Measurements from ENCODE around the gene MRPL44. TPM values are rescaled to one million over a fixed set of nuclear protein-coding genes. Genes with fewer than 3 reads are reported as not detected.

Gene MRPL44
- total RNA-seq, 1 experiment from 2014 or later, result 66.4 TPM

DNA sequence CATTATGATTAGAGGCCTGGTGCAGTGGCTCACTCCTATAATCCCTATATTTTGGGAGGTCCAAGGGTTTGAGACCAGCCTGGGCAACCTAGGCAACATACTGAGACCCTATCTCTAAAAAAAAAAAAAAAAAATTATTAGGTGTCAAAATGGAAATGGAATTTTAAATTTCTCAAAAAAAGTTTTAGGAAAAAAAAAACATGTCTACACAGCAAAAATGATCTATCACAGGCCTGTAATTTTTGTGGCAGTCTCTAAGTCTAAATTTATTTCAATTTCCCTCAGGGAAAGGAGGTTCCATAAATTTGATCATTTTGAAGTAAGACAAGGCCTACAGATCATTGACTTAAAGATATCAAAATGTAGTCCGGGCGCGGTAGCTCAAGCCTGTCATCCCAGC, 16.3 kb downstream of the MRPL44 start:
- TF ChIP-seq, protein P1, sequence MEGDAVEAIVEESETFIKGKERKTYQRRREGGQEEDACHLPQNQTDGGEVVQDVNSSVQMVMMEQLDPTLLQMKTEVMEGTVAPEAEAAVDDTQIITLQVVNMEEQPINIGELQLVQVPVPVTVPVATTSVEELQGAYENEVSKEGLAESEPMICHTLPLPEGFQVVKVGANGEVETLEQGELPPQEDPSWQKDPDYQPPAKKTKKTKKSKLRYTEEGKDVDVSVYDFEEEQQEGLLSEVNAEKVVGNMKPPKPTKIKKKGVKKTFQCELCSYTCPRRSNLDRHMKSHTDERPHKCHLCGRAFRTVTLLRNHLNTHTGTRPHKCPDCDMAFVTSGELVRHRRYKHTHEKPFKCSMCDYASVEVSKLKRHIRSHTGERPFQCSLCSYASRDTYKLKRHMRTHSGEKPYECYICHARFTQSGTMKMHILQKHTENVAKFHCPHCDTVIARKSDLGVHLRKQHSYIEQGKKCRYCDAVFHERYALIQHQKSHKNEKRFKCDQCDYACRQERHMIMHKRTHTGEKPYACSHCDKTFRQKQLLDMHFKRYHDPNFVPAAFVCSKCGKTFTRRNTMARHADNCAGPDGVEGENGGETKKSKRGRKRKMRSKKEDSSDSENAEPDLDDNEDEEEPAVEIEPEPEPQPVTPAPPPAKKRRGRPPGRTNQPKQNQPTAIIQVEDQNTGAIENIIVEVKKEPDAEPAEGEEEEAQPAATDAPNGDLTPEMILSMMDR (conservative IDR thresholded peaks at IDR 0.05), result no peak
- no peak for TF ChIP-seq EZH2 (IDR thresholded peaks at IDR 0.05; ENCODE audit: low read depth)
- H3K4me1 ChIP-seq (replicated peaks; ENCODE audit: insufficient read depth), result no peaks in the 10 kb centered on the region
- CTCF ChIA-PET, result interaction anchor here (0.6 kb wide), 1 partner anchor 20 kb away, joined by 3 read pairs; no protein-coding TSS in a partner anchor
- no peak for DNase-seq
- H2AFZ ChIP-seq, result no peak overlapping the region
- no peak overlapping the region for H3K27ac ChIP-seq
- H3K4me2 ChIP-seq, result no peak overlapping the region
- POLR2A ChIA-PET (ENCODE audit: unreplicated experiment), result no interaction called here
- H3K36me3 ChIP-seq (ENCODE audit: low read depth), result no peaks in the 10 kb centered on the region
- no TSS peak for BruUV-seq (replicated peaks)
- intact Hi-C loops (cut with micrococcal nuclease; ENCODE audit: unreplicated experiment), result loop anchor here (10.0 kb wide), 1 partner anchor 1031 kb away; no protein-coding TSS in a partner anchor
- no peaks in the 10 kb centered on the region for H3K79me2 ChIP-seq (ENCODE audit: low read depth)
- H3K4me3 ChIP-seq, result no peak overlapping the region
- H4K20me1 ChIP-seq (ENCODE audit: insufficient read depth), result no peaks in the 10 kb centered on the region
- no peaks in the 10 kb centered on the region for H3K9me3 ChIP-seq (ENCODE audit: insufficient read depth, low read depth)
- H3F3A ChIP-seq (ENCODE audit: insufficient read depth, low read depth), result peaks cover 9% of the 10 kb centered on the region
- H3K9me2 ChIP-seq (ENCODE audit: insufficient read depth), result no peaks in the 10 kb centered on the region
- no peaks in the 10 kb centered on the region for H3K27me3 ChIP-seq (ENCODE audit: insufficient read depth, low read depth)

DNA sequence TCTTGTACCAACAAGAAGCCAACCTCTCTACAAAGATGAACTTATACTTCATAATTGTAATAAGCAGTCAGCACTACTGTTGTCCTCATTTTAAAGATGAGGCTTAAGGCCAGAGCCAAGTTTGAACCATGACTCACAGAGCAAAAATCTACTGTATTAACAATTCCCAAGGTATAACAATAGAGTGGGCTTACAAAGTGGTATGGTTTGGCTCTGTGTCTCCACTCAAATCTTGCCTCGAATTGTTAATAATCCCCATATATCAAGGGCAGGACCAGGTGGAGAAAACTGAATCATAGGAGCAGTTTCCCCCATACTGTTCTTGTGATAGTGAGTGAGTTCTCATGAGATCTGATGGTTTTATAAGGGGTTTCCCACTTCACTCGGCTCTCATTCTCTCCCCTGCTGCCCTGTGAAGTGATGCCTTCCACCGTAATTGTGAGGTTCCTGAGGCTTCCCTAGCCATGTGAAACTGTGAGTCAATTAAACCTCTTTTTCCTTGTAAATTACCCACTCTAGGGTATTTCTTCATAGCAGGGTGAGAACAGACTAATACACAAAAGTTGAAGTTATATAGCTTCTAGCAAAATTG, 19.5 kb downstream of the MRPL44 start:
- Histone ChIP-seq H4K20me1 (ENCODE audit: insufficient read depth) (no peaks in the 10 kb centered on the region), H3F3A (ENCODE audit: insufficient read depth, low read depth) (no peaks in the 10 kb centered on the region; the same call in 1 of the 2 replicates), H3K4me2 (no peak overlapping the region), H3K4me1 (replicated peaks; ENCODE audit: insufficient read depth) (no peaks in the 10 kb centered on the region), H3K4me3 (no peak overlapping the region), H3K9me2 (ENCODE audit: insufficient read depth) (no peaks in the 10 kb centered on the region), H3K36me3 (ENCODE audit: low read depth) (no peaks in the 10 kb centered on the region; the same call in 1 of the 2 replicates), H3K79me2 (ENCODE audit: low read depth) (no peaks in the 10 kb centered on the region), H3K27me3 (ENCODE audit: insufficient read depth, low read depth) (no peaks in the 10 kb centered on the region), H2AFZ (no peak overlapping the region), H3K27ac (no peak overlapping the region), H3K9me3 (ENCODE audit: insufficient read depth, low read depth) (no peaks in the 10 kb centered on the region)
- no TSS peak for BruUV-seq (replicated peaks)
- DNase-seq, result no peak
- TF ChIP-seq, protein P1 (conservative IDR thresholded peaks at IDR 0.05), result no peak
- TF ChIP-seq EZH2 (IDR thresholded peaks at IDR 0.05; ENCODE audit: low read depth), result no peak
- ChIA-PET POLR2A (ENCODE audit: unreplicated experiment) (interaction anchor here (0.7 kb wide), 1 partner anchor 1037 kb away, joined by 4 read pairs; no protein-coding TSS in a partner anchor), CTCF (no interaction called here)
- intact Hi-C loops (cut with micrococcal nuclease; ENCODE audit: unreplicated experiment), result loop anchor here (10.0 kb wide), 1 partner anchor 1028 kb away; no protein-coding TSS in a partner anchor

DNA sequence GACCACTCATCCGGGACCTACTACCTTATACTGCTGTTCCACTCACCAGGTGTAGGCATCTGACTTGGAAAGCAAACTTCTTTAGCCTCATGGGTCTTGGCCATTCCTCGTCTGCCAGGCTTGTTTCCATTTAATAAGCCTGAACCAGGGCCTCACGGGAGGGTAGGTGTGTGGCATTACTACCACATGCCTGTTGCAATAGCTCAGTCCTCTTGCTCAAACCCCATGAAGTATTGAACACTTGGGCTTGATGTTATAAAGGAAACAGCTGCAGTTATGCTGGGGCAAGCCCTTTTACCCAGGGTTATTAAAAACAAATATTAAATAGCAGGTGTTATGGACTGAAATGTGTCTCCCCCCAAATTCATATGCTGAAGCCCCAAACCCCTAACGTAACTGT, 21.2 kb downstream of the MRPL44 start:
- H3K4me2 ChIP-seq, result no peak overlapping the region
- no peaks in the 10 kb centered on the region for H3K4me1 ChIP-seq (replicated peaks; ENCODE audit: insufficient read depth)
- intact Hi-C loops (cut with micrococcal nuclease; ENCODE audit: unreplicated experiment), result loop anchor here (10.0 kb wide), 1 partner anchor 1026 kb away; no protein-coding TSS in a partner anchor
- H3K27me3 ChIP-seq (ENCODE audit: insufficient read depth, low read depth), result no peaks in the 10 kb centered on the region
- no peak overlapping the region for H2AFZ ChIP-seq
- POLR2A ChIA-PET (ENCODE audit: unreplicated experiment), result no interaction called here
- H3F3A ChIP-seq (ENCODE audit: insufficient read depth, low read depth), result no peaks in the 10 kb centered on the region; the same call in 1 of the 2 replicates
- H3K36me3 ChIP-seq (ENCODE audit: low read depth), result peaks cover 4% of the 10 kb centered on the region
- no peak for TF ChIP-seq EZH2 (IDR thresholded peaks at IDR 0.05; ENCODE audit: low read depth)
- TF ChIP-seq, protein P1 (conservative IDR thresholded peaks at IDR 0.05), result no peak
- no peak overlapping the region for H3K27ac ChIP-seq
- H3K79me2 ChIP-seq (ENCODE audit: low read depth), result no peaks in the 10 kb centered on the region
- BruUV-seq (replicated peaks), result no TSS peak
- no peak for DNase-seq
- CTCF ChIA-PET, result interaction anchor here (0.7 kb wide), 1 partner anchor 391 kb away, joined by 3 read pairs; no protein-coding TSS in a partner anchor
- no peaks in the 10 kb centered on the region for H3K9me2 ChIP-seq (ENCODE audit: insufficient read depth)
- no peaks in the 10 kb centered on the region for H4K20me1 ChIP-seq (ENCODE audit: insufficient read depth)
- H3K4me3 ChIP-seq, result no peak overlapping the region
- H3K9me3 ChIP-seq (ENCODE audit: insufficient read depth, low read depth), result no peaks in the 10 kb centered on the region

All from PC-9 (cell line).